ENCODE data around the gene TARS3.

DNA sequence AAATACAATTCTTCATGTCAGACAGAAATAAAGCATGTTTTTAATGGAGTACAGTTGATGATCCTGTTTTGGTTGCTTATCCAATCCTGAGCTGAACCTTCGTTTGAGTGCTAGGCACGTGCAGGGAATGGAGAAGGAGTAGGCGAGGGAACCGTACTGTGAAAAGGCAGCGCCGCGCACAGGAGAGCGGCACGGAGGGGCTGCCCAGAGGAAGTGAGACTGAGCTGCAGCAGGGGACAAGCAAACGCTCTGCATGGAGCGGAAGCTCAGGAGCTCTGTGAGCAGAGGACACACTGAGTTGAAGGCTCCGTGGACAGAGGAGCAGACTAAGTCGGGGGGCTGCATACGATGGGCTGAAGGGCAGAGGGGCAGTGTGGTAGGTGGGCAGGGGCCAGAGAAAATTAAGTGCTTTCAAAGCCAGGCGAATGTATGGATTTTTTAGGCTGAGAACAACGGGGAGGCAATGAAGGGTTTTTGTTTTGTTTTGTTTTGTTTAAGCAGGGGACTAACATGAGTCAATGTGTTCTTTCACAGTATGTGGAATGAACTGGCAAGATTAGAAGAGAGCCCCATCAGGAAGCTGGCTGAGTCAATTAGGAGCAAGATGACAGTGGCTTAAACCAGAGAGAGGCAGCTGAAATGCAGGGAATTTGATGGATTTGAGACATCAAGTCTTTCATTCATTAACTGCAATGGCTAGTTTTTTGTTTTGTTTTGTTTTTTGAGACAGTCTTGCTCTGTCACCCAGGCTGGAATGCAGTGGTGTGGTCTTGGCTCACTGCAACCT is 48.3 kb downstream of the TARS3 start:
- TF ChIP-seq GATA3 (IDR thresholded peaks at IDR 0.05; ENCODE audit: low read depth, low read length) (no peak), GATA2 (IDR thresholded peaks at IDR 0.05; ENCODE audit: low read depth, low read length) (no peak)

All from SH-SY5Y (cell line).